ENCODE results near the gene AIFM2. TPM values are rescaled to one million over a fixed set of nuclear protein-coding genes. Genes with fewer than 3 reads are reported as not detected.

AIFM2 gene
- total and polyA plus RNA-seq, 9 of the 15 experiments (the other 6 are each of a cell fraction or from before 2014, with no cell fraction given), result 2.7 to 14.1 (median 9.2) TPM

DNA sequence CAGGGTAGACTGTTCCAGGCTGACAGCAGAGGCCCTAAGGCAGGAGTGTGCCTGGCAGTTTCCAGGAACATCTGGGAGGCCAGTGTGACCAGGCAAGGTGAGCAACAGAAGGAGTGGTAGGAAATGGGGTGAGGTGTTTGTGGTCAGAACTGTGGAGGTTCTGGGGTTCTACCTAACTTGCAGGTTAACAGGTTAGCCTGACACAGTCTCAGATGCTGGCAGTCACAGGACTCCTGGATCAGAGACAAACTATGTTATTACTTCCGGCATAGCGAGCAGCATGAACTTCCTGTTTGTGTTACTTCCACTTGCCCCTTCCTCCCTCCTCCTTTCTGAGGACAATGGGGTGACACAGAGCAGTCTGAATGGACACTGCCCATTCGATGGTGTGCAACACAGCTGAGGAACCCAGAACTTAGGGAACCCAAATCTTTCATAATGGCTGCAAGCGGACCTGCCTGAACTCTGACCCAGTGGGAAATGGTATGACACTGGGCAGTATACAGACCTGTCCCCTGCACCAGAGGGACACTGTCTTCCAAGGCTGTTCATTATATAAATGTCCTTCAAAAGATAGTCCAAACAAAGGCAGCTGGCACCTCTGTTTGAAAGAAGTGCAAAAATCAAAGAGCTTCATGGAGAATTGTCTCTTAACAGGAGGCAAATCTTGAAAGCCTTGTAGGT, 41.6 kb upstream of the AIFM2 start (continued):
- TF ChIP-seq, protein P1, sequence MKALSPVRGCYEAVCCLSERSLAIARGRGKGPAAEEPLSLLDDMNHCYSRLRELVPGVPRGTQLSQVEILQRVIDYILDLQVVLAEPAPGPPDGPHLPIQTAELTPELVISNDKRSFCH (CRISPR knock-in tag; IDR thresholded peaks at IDR 0.05), result no peak
- TF ChIP-seq, protein P1 (tag; IDR thresholded peaks at IDR 0.05), result 0 out of 2 replicates have a peak, but pooled peaks have one; percentile 27
- TF ChIP-seq, protein P2, sequence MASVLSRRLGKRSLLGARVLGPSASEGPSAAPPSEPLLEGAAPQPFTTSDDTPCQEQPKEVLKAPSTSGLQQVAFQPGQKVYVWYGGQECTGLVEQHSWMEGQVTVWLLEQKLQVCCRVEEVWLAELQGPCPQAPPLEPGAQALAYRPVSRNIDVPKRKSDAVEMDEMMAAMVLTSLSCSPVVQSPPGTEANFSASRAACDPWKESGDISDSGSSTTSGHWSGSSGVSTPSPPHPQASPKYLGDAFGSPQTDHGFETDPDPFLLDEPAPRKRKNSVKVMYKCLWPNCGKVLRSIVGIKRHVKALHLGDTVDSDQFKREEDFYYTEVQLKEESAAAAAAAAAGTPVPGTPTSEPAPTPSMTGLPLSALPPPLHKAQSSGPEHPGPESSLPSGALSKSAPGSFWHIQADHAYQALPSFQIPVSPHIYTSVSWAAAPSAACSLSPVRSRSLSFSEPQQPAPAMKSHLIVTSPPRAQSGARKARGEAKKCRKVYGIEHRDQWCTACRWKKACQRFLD (CRISPR knock-in tag; IDR thresholded peaks at IDR 0.05), result peak; percentile 82
- TF ChIP-seq, protein P3, sequence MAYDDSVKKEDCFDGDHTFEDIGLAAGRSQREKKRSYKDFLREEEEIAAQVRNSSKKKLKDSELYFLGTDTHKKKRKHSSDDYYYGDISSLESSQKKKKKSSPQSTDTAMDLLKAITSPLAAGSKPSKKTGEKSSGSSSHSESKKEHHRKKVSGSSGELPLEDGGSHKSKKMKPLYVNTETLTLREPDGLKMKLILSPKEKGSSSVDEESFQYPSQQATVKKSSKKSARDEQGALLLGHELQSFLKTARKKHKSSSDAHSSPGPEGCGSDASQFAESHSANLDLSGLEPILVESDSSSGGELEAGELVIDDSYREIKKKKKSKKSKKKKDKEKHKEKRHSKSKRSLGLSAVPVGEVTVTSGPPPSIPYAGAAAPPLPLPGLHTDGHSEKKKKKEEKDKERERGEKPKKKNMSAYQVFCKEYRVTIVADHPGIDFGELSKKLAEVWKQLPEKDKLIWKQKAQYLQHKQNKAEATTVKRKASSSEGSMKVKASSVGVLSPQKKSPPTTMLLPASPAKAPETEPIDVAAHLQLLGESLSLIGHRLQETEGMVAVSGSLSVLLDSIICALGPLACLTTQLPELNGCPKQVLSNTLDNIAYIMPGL (CRISPR knock-in tag; IDR thresholded peaks at IDR 0.05), result no peak
- TF ChIP-seq ELF1 (tag; IDR thresholded peaks at IDR 0.05) (peak; percentile 56; the same call in 1 of the 2 replicates), HMG20B (CRISPR knock-in tag; IDR thresholded peaks at IDR 0.05) (no peak), PPARD (CRISPR knock-in tag; IDR thresholded peaks at IDR 0.05) (no peak), MYBL2 (IDR thresholded peaks at IDR 0.05; ENCODE audit: low read depth) (no peak), MYBL2 (CRISPR knock-in tag; IDR thresholded peaks at IDR 0.05; ENCODE audit: borderline replicate concordance) (no peak), ZNF644 (tag; IDR thresholded peaks at IDR 0.05; ENCODE audit: low read depth) (no peak), YY1 (IDR thresholded peaks at IDR 0.05; ENCODE audit: borderline replicate concordance in 1 of 3, control insufficient read depth in 1 of 3, extremely low read depth in 1 of 3, insufficient read depth in 3 of 3, insufficient read length in 1 of 3, insufficient replicate concordance in 2 of 3, low read depth in 1 of 3, low read length in 2 of 3) (peak in 1 of 3 experiments; percentile 37), TAF15 (IDR thresholded peaks at IDR 0.05; ENCODE audit: low read depth, low read length) (no peak), ZBTB8A (IDR thresholded peaks at IDR 0.05; ENCODE audit: partially characterized antibody) (no peak), ZNF586 (CRISPR knock-in tag; conservative IDR thresholded peaks at IDR 0.05) (no peak)
- TF ChIP-seq, protein P4, sequence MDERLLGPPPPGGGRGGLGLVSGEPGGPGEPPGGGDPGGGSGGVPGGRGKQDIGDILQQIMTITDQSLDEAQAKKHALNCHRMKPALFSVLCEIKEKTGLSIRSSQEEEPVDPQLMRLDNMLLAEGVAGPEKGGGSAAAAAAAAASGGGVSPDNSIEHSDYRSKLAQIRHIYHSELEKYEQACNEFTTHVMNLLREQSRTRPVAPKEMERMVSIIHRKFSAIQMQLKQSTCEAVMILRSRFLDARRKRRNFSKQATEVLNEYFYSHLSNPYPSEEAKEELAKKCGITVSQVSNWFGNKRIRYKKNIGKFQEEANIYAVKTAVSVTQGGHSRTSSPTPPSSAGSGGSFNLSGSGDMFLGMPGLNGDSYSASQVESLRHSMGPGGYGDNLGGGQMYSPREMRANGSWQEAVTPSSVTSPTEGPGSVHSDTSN (CRISPR knock-in tag; IDR thresholded peaks at IDR 0.05; ENCODE audit: low read depth), result no peak
- TF ChIP-seq, protein P4 (tag; conservative IDR thresholded peaks at IDR 0.05; ENCODE audit: low read depth), result no peak
- TF ChIP-seq, protein P5, sequence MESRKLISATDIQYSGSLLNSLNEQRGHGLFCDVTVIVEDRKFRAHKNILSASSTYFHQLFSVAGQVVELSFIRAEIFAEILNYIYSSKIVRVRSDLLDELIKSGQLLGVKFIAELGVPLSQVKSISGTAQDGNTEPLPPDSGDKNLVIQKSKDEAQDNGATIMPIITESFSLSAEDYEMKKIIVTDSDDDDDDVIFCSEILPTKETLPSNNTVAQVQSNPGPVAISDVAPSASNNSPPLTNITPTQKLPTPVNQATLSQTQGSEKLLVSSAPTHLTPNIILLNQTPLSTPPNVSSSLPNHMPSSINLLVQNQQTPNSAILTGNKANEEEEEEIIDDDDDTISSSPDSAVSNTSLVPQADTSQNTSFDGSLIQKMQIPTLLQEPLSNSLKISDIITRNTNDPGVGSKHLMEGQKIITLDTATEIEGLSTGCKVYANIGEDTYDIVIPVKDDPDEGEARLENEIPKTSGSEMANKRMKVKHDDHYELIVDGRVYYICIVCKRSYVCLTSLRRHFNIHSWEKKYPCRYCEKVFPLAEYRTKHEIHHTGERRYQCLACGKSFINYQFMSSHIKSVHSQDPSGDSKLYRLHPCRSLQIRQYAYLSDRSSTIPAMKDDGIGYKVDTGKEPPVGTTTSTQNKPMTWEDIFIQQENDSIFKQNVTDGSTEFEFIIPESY (CRISPR knock-in tag; IDR thresholded peaks at IDR 0.05), result no peak
